ENCODE data around the gene HGD. TPM values are rescaled to one million over a fixed set of nuclear protein-coding genes. Genes with fewer than 3 reads are reported as not detected.

Gene HGD
- total RNA-seq, 2 experiments from 2014 or later, result 0.16 to 0.78 TPM

DNA sequence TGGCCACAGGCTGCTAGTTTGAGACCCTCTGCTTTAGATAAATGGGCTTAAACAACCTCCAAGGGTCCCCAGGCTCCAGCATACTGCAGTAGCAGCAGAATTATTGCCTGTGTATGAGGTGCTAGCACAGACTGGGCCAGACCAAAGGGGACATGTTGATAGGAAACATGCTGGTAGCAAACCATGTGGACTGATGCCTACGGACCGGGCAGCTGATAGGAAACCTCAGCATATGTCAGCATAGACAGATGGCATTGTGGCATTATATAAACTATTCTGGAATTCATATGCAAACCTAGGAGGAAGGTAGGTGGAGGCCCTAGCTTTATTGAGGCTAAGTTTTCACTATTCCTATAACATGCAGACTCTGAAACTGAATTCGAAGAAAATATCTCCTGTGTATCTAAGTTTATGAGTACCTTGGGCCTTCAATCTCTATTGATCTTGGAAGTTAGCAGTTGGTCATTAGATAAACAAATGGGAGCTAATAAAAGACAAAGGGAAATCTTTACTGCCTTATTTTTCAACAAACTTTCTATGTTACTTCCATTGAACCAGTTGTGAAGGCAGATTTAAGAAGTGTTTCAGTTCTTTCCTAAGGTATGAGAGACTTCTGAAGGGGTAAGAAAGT lies 1.7 kb upstream of the HGD start:
- H3K27ac Mint-ChIP-seq, result no peak overlapping the region

DNA sequence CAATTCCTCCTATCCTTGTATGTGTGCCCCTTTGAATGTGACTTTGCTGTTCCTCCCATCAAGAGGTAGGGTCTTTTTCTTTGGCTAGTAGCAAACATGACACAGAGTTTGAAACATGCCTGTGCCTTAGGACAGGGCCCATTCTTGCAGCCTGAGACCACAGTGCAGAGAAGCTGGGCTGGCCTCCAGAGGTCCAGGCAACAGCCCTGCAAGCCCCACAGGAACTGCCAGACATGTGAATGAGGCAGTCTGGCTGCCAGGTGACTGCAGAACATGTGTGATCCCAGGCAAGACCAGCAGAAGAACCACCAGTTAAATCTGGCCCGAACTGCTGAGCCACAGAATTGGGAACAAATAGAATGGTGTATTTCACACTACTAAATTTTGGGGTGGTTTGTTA lies 1.2 kb upstream of the HGD start:
- Mint-ChIP-seq H3K9me3 (no peaks in the 10 kb centered on the region), H3K27me3 (no peaks in the 10 kb centered on the region), H3K4me3 (no peak overlapping the region), H3K27ac (no peak overlapping the region), H3K36me3 (ENCODE audit: low read depth) (peaks cover 4% of the 10 kb centered on the region), H3K4me1 (ENCODE audit: low read depth) (peaks cover 3% of the 10 kb centered on the region)
- DNase-seq (no peak), ATAC-seq (no peak)
- CTCF ChIA-PET, result no interaction called here
- intact Hi-C loops (cut with micrococcal nuclease), result no loop called here
- no peak for TF ChIP-seq CTCF (IDR thresholded peaks at IDR 0.05)
- POLR2A ChIA-PET, result no interaction called here

More for the DNA sequence above, 1.7 kb upstream of the HGD start:
- intact Hi-C loops (cut with micrococcal nuclease), result no loop called here
- POLR2A ChIA-PET, result no interaction called here
- Mint-ChIP-seq H3K4me1 (ENCODE audit: low read depth) (no peaks in the 10 kb centered on the region), H3K9me3 (no peaks in the 10 kb centered on the region), H3K4me3 (no peak overlapping the region), H3K36me3 (ENCODE audit: low read depth) (peaks cover 4% of the 10 kb centered on the region), H3K27me3 (no peaks in the 10 kb centered on the region)
- no peak for TF ChIP-seq CTCF (IDR thresholded peaks at IDR 0.05)
- ATAC-seq (no peak), DNase-seq (no peak)
- CTCF ChIA-PET, result no interaction called here

DNA sequence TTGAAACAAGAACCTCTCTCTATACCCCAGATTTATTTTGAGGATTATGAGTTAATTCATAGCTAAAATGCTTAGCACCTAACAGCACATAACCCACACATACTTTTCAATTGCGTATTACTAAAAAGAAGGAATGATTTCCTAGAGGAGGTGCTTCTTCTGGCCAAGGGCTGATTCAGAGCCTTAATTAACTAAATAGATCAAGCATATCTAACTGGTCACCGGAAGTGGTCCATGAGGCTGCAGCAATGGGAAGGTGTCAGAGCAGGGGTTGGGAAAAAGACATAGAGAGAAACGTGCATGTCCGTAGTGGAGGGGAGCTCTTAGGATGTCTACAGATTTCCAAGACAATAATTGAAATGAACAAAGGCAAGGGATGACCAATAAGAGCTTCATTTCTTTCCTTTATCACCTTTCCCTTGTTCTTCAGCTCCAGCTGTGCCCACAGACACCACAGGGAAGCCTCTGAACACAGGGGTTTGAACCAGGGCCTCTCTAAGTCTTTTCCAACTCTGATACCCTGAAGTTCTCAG lies 467 bp downstream of the HGD start:
- no peak for TF ChIP-seq CTCF (IDR thresholded peaks at IDR 0.05)
- POLR2A ChIA-PET, result no interaction called here
- Mint-ChIP-seq H3K4me1 (ENCODE audit: low read depth) (peaks cover 3% of the 10 kb centered on the region), H3K9me3 (peaks cover 4% of the 10 kb centered on the region), H3K27ac (no peak overlapping the region), H3K36me3 (ENCODE audit: low read depth) (peaks cover under 1% of the 10 kb centered on the region), H3K27me3 (no peaks in the 10 kb centered on the region), H3K4me3 (no peak overlapping the region)
- DNase-seq (no peak), ATAC-seq (no peak)
- intact Hi-C loops (cut with micrococcal nuclease), result no loop called here
- CTCF ChIA-PET, result interaction anchor here (1.2 kb wide), 1 partner anchor 123 kb away, joined by 4 read pairs; no protein-coding TSS in a partner anchor

DNA sequence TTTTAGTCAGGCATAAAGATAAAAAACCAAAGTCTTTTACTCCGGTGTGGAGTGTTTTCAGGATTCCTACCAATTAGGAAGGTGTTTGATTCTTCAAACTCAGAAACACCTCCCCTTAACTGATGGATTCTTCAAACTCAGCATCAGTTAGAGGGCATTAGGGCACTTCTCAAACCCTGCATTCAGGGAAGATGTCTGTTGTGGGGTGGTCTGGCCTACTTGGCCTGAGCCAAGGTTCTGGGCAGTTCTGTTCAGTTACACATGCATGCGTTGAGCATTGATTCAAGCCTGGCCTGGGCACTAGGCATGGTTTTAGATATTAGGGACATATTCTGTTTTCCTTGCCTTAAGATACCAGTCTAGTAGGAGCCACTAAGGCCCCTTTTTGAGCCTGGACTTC lies 1.0 kb downstream of the HGD start:
- H3K4me3 Mint-ChIP-seq, result no peak overlapping the region
- ChIA-PET CTCF (no interaction called here), POLR2A (no interaction called here)
- no peaks in the 10 kb centered on the region for H3K36me3 Mint-ChIP-seq (ENCODE audit: low read depth)
- H3K27ac Mint-ChIP-seq, result no peak overlapping the region
- peaks cover 5% of the 10 kb centered on the region for H3K9me3 Mint-ChIP-seq
- H3K4me1 Mint-ChIP-seq (ENCODE audit: low read depth), result peaks cover 3% of the 10 kb centered on the region
- H3K27me3 Mint-ChIP-seq, result no peaks in the 10 kb centered on the region
- DNase-seq (no peak), ATAC-seq (no peak)
- TF ChIP-seq CTCF (IDR thresholded peaks at IDR 0.05), result no peak
- intact Hi-C loops (cut with micrococcal nuclease), result no loop called here

DNA sequence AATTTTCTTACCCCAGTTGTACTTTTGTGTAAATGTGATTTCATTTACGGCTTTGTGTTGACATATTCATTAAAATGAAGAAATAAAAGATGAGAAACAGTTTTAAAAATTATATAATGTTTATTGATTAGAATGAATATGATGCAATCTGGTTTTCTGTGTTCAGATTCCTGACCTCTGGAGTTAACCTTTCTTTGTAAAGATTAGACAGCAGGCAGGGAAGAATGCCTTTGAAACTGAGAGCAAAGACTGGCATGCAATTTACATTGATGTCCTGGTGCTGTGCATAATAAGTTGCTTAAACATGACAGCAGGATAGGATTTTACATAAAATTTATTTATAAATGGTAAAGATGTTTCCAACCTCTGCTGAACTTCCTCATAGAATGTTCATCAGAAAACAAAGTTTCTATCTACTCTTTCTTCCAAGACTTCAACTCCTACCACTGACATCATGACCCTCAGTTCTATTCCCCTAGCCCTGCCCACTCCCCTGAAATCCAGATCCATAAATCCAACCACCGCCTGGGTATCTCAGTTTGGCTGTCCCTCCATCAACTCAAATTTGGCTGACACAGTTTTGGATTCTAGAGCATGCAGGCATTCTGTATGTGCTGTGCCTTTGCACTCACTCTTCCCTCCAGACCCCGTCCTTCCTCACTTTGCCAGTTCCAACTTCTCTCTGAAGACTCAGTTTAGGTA lies 1.7 kb downstream of the HGD start:
- ChIA-PET CTCF (interaction anchor here (1.7 kb wide), 1 partner anchor 113 kb away, joined by 5 read pairs; no protein-coding TSS in a partner anchor), POLR2A (no interaction called here)
- no peak overlapping the region for H3K27ac Mint-ChIP-seq
- ATAC-seq (no peak), DNase-seq (no peak)
- peaks cover 5% of the 10 kb centered on the region for H3K9me3 Mint-ChIP-seq
- H3K4me1 Mint-ChIP-seq (ENCODE audit: low read depth), result peaks cover 3% of the 10 kb centered on the region
- H3K27me3 Mint-ChIP-seq, result no peaks in the 10 kb centered on the region
- no peak overlapping the region for H3K4me3 Mint-ChIP-seq
- no peak for TF ChIP-seq CTCF (IDR thresholded peaks at IDR 0.05)
- intact Hi-C loops (cut with micrococcal nuclease), result no loop called here
- H3K36me3 Mint-ChIP-seq (ENCODE audit: low read depth), result no peaks in the 10 kb centered on the region
